Activated CD8-positive, alpha-beta memory T cell treated with anti-CD3 and anti-CD28 coated beads for 36 hours (primary cell): ENCODE measurements around the gene SORBS1. TPM values are rescaled to one million over a fixed set of nuclear protein-coding genes. Genes with fewer than 3 reads are reported as not detected.

Source experiments
- CTCF ChIA-PET: fragments of 350-600 bp; sonication (Branson Sonifier 250); formaldehyde crosslinking; loops from one replicate; lab custom pipeline; 2021; ENCODE audit warnings: antibody characterized with exemption; lab: Charles Lee
- POLR2A ChIA-PET: fragments of 350-600 bp; sonication (Branson Sonifier 250); formaldehyde crosslinking; loops from one replicate; lab custom pipeline; 2021; ENCODE audit warnings: antibody characterized with exemption; lab: Charles Lee
- total RNA-seq, 2 experiments: library from RNA; stranded (reverse); gene quantifications; one replicate each; pipeline ENCODE4 v1.2.3, GENCODE V29; 2021

Gene SORBS1
- total RNA-seq, 2 experiments from 2014 or later, result 0.95 to 0.96 TPM

- ChIA-PET CTCF (no interaction called here), POLR2A (no interaction called here)
Observed at GRCh38 chr10:95524358-95525032, 36.7 kb downstream of the SORBS1 start.

GRCh38 chr10:95522117-95522516 lies 39.1 kb downstream of the SORBS1 start:
- CTCF ChIA-PET, result no interaction called here

GRCh38 chr10:95520617-95521016 lies 40.6 kb downstream of the SORBS1 start:
- POLR2A ChIA-PET, result no interaction called here
- CTCF ChIA-PET, result interaction anchor here (0.6 kb wide), 1 partner anchor 271 kb away, joined by 3 read pairs; no protein-coding TSS in a partner anchor

More at GRCh38 chr10:95522117-95522516, 39.1 kb downstream of the SORBS1 start:
- POLR2A ChIA-PET, result no interaction called here

- ChIA-PET POLR2A (no interaction called here), CTCF (no interaction called here)
Observed at GRCh38 chr10:95518455-95519452, 42.4 kb downstream of the SORBS1 start.

GRCh38 chr10:95517536-95518454 lies 43.4 kb downstream of the SORBS1 start:
- POLR2A ChIA-PET, result no interaction called here
- CTCF ChIA-PET, result no interaction called here

GRCh38 chr10:95516774-95517373 lies 44.3 kb downstream of the SORBS1 start:
- ChIA-PET CTCF (no interaction called here), POLR2A (no interaction called here)

GRCh38 chr10:95513941-95514392 lies 47.2 kb downstream of the SORBS1 start:
- POLR2A ChIA-PET, result no interaction called here
- CTCF ChIA-PET, result no interaction called here

GRCh38 chr10:95513008-95513589 lies 48.1 kb downstream of the SORBS1 start:
- CTCF ChIA-PET, result no interaction called here

GRCh38 chr10:95511314-95511713 lies 49.9 kb downstream of the SORBS1 start:
- ChIA-PET CTCF (no interaction called here), POLR2A (no interaction called here)

More at GRCh38 chr10:95513008-95513589, 48.1 kb downstream of the SORBS1 start:
- POLR2A ChIA-PET, result no interaction called here

- ChIA-PET POLR2A (no interaction called here), CTCF (interaction anchor here (0.8 kb wide), 1 partner anchor 16 kb away, joined by 5 read pairs; no protein-coding TSS in a partner anchor)
Observed at GRCh38 chr10:95509251-95509650, 51.9 kb downstream of the SORBS1 start.

- CTCF ChIA-PET, result no interaction called here
- POLR2A ChIA-PET, result no interaction called here
Observed at GRCh38 chr10:95508730-95509129, 52.4 kb downstream of the SORBS1 start.

- POLR2A ChIA-PET, result no interaction called here
- CTCF ChIA-PET, result no interaction called here
Observed at GRCh38 chr10:95506056-95506737, 55.0 kb downstream of the SORBS1 start.

- POLR2A ChIA-PET, result no interaction called here
- CTCF ChIA-PET, result no interaction called here
Observed at GRCh38 chr10:95505641-95506040, 55.5 kb downstream of the SORBS1 start.

GRCh38 chr10:95505084-95505610 lies 56.0 kb downstream of the SORBS1 start:
- ChIA-PET CTCF (no interaction called here), POLR2A (no interaction called here)

GRCh38 chr10:95504246-95504691 lies 56.9 kb downstream of the SORBS1 start:
- CTCF ChIA-PET, result no interaction called here
- POLR2A ChIA-PET, result no interaction called here

- ChIA-PET CTCF (no interaction called here), POLR2A (no interaction called here)
Observed at GRCh38 chr10:95503526-95503925, 57.6 kb downstream of the SORBS1 start.

- ChIA-PET CTCF (no interaction called here), POLR2A (no interaction called here)
Observed at GRCh38 chr10:95503001-95503400, 58.2 kb downstream of the SORBS1 start.

GRCh38 chr10:95502377-95502776 lies 58.8 kb downstream of the SORBS1 start:
- ChIA-PET POLR2A (no interaction called here), CTCF (no interaction called here)
